HG03571 (cell line): ENCODE data around the gene LHX3.

Experiments
- ATAC-seq: cut with Tn5 transposase; IDR thresholded peaks from one replicate; pipeline ENCODE4 v1.9.1; 2021; ENCODE audit not compliant: unreplicated experiment

LHX3 gene

DNA sequence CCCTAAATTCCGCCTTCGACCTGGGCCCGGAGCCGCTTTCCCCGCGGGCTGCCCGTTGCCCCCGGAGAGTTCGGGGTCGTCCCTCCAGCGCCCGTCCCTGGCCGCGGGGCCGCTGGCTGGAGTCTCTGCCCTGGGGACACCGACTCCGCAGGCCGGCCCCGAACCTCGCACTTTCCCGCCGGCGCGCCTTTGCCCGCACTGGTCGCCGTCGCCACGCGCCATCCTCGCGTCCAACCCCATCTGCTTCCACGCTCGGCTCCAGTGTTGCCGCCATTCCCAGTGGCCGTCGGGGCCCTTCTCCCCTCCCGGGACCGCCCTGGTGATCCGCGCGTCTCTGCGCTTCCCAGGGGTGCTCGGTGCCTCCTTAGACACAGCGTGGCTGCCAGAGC is 11.0 kb downstream of the LHX3 start:
- no peak for ATAC-seq

- no peak for ATAC-seq
These were observed 11.6 kb downstream of the LHX3 start for GRCh38 chr9:136193127-136193890.

GRCh38 chr9:136192289-136193126 is 12.4 kb downstream of the LHX3 start:
- ATAC-seq, result no peak

- ATAC-seq, result no peak
These were observed 13.0 kb downstream of the LHX3 start for GRCh38 chr9:136191960-136192286.

GRCh38 chr9:136191099-136191959 is 13.6 kb downstream of the LHX3 start:
- no peak for ATAC-seq

- ATAC-seq, result no peak
These were observed 14.3 kb downstream of the LHX3 start for GRCh38 chr9:136190656-136191055.

DNA sequence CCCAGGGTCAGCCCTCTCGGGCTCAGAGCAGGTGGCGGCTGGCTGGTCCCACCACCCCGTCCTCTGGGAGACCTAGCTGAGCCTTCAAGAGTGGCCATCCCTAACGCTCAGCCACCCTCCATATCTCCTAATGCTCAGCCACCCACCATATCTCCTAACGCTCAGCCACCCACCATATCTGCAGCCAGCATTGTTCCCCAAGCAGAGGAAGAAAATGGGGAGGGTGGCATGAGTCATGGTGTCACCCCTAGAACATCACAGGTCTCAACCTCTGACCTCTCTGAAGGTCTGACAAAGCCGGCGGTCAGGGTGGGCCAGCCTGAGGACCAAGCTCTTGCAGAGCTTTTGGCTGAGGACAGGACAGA is 14.7 kb downstream of the LHX3 start:
- no peak for ATAC-seq

DNA sequence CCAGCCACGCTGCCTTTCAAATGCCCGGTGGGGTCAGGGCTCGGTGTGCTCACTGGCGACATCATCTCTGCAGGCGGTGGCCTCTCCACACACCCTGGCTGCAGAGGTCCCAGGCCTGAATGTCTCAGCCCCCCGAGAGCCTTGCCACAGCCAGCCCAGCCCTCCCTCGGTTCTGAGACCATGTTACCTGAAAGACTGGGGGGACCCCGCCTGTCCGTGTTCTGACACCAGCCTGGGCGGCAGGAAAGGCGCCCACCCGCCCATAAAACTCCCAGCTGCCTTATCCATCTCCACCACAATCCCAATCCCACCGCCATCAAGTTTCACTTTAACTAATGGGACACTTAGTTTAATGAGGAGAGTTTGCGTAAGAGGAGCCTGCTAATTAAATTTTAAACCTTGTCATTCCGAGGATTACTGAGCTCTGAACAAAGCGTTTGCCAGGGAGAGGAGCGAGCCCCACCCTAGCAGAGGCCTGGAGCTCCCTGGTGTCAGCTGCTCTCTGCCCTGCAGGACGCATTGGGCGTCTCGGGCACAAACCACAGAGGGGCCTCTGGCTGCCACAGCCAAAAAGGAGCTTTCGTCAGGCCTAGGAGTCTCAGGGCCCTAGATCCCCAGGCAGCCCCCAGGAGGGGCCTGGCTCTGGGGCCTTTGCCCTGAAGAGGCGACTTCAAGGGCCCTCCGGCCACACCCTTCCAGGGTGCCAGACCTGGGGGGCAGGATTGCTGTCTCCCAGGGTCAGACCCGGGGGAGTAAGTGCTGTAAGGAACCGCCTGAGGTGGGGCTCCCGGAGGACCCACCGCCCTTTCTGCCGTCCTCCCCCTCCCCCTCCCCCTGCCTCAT is 15.3 kb downstream of the LHX3 start:
- ATAC-seq, result no peak

- no peak for ATAC-seq
These were observed 17.0 kb downstream of the LHX3 start for GRCh38 chr9:136187683-136188586.

GRCh38 chr9:136187197-136187596 is 17.7 kb downstream of the LHX3 start:
- ATAC-seq, result no peak

- no peak for ATAC-seq
These were observed 18.5 kb downstream of the LHX3 start for GRCh38 chr9:136186386-136186785.

- ATAC-seq, result no peak
These were observed 19.1 kb downstream of the LHX3 start for GRCh38 chr9:136185596-136186366.

DNA sequence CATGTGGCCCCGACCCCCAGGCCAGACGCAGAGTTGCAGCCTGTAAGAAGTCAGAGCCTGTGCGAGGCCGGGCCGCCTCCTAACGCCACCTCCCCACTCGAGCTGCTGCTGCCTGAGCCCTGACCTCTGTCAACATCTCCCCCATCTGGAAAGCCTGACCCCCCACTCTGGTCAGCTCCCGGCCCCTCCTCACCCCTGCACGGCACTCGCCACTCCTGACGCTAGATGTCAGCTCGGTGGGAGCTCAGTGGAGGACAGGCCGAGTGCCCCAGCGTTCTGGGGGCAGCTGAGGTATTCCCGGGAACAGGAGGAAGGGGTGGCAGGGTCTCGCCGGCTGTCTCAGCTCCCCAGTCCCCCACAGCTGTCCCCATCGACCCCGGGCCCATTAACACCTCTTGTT is 19.9 kb downstream of the LHX3 start:
- ATAC-seq, result no peak

DNA sequence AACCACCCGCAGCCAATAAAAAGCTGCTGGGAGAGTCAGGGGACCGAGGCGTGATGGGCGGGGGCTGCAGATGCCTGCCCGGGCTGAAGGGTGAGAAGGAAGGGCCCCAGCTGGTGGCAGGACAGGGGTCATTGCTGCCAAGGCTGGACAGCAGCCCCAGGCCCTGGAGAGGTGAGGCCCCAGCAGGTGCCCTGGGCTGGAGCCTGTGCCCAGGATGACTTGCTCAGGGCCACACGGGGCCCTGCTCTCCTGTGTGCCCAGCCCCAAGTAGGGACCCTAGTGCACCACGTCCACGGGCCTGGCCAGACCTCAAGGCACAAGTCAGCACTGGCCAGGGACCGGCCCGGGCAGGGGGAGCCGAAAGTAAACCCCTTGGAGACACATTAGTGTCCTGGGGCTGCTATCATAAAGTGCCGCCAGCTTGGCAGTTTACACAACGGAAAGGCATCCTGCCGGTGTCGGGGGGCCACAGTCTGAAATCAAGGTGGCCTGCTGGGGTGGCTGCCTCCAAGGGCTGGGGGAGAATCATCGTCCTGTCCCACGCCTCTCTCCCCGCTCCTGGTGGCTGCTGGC is 22.0 kb downstream of the LHX3 start:
- no peak for ATAC-seq

- no peak for ATAC-seq
These were observed 22.5 kb downstream of the LHX3 start for GRCh38 chr9:136182420-136182787.

GRCh38 chr9:136181784-136182419 is 23.0 kb downstream of the LHX3 start:
- ATAC-seq, result no peak

DNA sequence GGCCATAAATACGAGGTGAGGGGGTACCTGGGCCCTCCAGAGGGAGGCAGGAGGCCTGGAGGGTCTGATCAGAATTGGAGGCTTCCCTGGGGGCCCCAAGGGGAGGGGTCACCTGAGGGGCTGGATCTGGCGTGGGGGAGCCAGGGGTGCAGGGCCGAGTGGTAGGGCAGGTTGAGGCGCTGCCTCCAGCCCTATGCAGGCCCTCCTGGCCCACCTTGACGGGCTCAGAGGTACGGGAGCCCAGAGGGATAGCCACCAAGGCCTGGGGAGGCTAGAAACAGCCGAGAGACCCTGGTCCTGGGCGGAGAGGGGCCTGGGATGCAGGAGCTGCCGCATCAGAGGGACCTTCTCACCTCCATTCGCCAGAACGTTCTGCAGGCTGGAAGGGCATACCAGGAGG is 24.3 kb downstream of the LHX3 start:
- no peak for ATAC-seq

GRCh38 chr9:136179761-136180160 is 25.2 kb downstream of the LHX3 start:
- ATAC-seq, result no peak
